Left ventricle myocardium inferior (tissue), 1 donor: ENCODE measurements around the gene RAP1GAP. TPM values are rescaled to one million over a fixed set of nuclear protein-coding genes. Genes with fewer than 3 reads are reported as not detected.
"Not testable (repeated sequence)": the region's sequence is repeated elsewhere in the genome, so short reads cannot be mapped to it uniquely, and the experiment has no call there.

Experiments
- DNase-seq: peaks from one replicate; pipeline ENCODE4 v3.0.0-alpha.2; 2020
- H3K27ac ChIP-seq: fragments of 200-600 bp; replicated peaks from 2 replicates; pipeline ENCODE4 v1.8.0; 2021
- H3K27me3 ChIP-seq: fragments of 200-600 bp; 2 replicates; pipeline ENCODE4 v1.8.0; 2021; ENCODE audit warnings: low read depth
- H3K36me3 ChIP-seq: fragments of 200-600 bp; 2 replicates; pipeline ENCODE4 v1.8.0; 2021
- H3K4me1 ChIP-seq: fragments of 200-600 bp; 2 replicates; pipeline ENCODE4 v1.8.0; 2021
- H3K4me3 ChIP-seq: fragments of 200-600 bp; 2 replicates; pipeline ENCODE4 v1.8.0; 2021; ENCODE audit warnings: mild to moderate bottlenecking, moderate library complexity
- H3K9me3 ChIP-seq: fragments of 200-600 bp; replicated peaks from 2 replicates; pipeline ENCODE4 v1.8.0; 2021
- intact Hi-C: fragments of 100-400 bp; cut with micrococcal nuclease; formaldehyde crosslinking; loops from one replicate; pipeline ENCODE4 v1.11.0; 2022
- total RNA-seq: library from RNA; stranded (reverse); fragmentation: NEBNext Ultra II Directional; extraction: Animal tissue kit (Norgen Biotek cat#: 25700); gene quantifications from one replicate; pipeline ENCODE4 v1.2.1, GENCODE V29; 2021
- TF ChIP-seq, protein P1 (sequence below): fragments of 200-600 bp; IDR thresholded peaks from 2 replicates; pipeline ENCODE4 v1.8.0; 2021; ENCODE audit warnings: antibody characterized with exemption, mild to moderate bottlenecking, borderline replicate concordance
- donor health status: DM: no; HTN: yes; CAD: no; lungs with severe emphysema.

Gene RAP1GAP
- total RNA-seq, 1 donor from 2014 or later, result 6.2 TPM

DNA sequence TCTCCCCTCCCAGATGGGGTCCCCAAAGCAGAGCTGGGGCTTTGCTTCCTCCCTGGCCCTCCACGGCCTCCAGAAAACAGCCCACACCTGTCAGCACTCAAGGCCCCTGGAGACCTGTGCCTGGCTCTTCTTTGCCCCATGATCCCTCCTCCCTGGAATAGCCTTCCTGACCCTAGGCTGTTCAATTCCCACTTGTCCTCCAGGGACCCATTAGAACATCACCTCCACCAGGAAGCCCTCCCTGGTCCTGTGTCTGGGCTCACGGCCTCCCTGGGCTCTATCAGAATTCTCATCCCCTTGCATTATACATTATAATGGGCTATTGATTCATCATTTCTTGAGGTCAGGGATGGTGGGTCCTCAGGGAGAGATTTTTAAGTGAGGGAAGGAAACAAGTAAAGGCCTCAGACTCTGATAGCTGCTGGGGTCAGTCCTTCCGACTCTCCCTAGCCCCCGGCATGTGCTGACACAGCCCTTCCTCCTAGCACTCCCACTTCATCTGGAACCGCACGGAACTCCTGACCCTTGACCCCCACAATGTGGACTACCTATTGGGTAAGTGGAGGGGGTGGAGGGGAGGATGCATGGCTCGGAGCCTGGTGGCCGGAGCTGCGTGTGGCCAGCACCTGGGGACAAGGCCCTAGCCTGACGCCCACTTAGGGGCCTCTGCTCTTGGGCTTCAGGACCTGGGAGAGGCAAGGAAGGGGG, 99.2 kb downstream of the RAP1GAP start:
- TF ChIP-seq, protein P1, sequence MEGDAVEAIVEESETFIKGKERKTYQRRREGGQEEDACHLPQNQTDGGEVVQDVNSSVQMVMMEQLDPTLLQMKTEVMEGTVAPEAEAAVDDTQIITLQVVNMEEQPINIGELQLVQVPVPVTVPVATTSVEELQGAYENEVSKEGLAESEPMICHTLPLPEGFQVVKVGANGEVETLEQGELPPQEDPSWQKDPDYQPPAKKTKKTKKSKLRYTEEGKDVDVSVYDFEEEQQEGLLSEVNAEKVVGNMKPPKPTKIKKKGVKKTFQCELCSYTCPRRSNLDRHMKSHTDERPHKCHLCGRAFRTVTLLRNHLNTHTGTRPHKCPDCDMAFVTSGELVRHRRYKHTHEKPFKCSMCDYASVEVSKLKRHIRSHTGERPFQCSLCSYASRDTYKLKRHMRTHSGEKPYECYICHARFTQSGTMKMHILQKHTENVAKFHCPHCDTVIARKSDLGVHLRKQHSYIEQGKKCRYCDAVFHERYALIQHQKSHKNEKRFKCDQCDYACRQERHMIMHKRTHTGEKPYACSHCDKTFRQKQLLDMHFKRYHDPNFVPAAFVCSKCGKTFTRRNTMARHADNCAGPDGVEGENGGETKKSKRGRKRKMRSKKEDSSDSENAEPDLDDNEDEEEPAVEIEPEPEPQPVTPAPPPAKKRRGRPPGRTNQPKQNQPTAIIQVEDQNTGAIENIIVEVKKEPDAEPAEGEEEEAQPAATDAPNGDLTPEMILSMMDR, result no peak

DNA sequence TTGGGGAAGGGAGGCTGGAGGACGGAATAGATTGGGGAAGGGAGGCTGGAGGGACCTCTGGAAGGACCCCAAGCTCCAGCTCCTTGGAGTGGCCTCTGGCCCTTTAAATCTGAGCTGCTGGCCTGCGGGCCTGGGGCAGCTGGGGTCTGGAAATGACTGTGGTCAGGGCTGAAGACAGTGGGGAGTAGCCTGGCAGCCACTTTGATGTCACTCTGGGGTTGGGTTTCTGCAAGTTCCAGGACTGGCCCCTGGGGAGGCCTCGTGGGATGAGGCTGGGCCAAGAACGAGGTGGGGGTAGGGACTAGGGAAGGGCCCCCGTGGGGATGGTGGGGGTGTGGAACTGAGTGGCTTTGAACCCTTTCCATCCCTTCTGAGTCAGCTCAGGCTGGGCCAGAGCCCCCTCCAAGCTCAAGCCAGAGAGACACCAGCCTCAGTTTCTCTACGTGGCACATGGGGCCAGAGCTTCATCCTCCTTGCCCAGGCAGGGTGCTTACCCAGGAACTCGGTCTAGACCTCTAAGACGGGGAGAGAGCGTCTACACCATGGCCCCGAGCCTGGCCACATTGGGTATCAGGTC, 100.3 kb downstream of the RAP1GAP start:
- no peak overlapping the region for H3K27ac ChIP-seq
- H3K9me3 ChIP-seq, result no peaks in the 10 kb centered on the region
- DNase-seq, result no peak
- no peaks in the 10 kb centered on the region for H3K27me3 ChIP-seq
- H3K36me3 ChIP-seq, result no peaks in the 10 kb centered on the region
- TF ChIP-seq, protein P1, result no peak
- H3K4me3 ChIP-seq, result no peak overlapping the region
- peaks cover 7% of the 10 kb centered on the region for H3K4me1 ChIP-seq
- intact Hi-C loops, result no loop called here

More for the DNA sequence above, 99.2 kb downstream of the RAP1GAP start:
- DNase-seq, result no peak
- no peak overlapping the region for H3K4me3 ChIP-seq
- H3K4me1 ChIP-seq, result peaks cover 16% of the 10 kb centered on the region
- H3K9me3 ChIP-seq, result no peaks in the 10 kb centered on the region
- H3K36me3 ChIP-seq, result no peaks in the 10 kb centered on the region
- no peak overlapping the region for H3K27ac ChIP-seq
- intact Hi-C loops, result loop anchor here (10.0 kb wide), 1 partner anchor 55 kb away; no protein-coding TSS in a partner anchor
- no peaks in the 10 kb centered on the region for H3K27me3 ChIP-seq

DNA sequence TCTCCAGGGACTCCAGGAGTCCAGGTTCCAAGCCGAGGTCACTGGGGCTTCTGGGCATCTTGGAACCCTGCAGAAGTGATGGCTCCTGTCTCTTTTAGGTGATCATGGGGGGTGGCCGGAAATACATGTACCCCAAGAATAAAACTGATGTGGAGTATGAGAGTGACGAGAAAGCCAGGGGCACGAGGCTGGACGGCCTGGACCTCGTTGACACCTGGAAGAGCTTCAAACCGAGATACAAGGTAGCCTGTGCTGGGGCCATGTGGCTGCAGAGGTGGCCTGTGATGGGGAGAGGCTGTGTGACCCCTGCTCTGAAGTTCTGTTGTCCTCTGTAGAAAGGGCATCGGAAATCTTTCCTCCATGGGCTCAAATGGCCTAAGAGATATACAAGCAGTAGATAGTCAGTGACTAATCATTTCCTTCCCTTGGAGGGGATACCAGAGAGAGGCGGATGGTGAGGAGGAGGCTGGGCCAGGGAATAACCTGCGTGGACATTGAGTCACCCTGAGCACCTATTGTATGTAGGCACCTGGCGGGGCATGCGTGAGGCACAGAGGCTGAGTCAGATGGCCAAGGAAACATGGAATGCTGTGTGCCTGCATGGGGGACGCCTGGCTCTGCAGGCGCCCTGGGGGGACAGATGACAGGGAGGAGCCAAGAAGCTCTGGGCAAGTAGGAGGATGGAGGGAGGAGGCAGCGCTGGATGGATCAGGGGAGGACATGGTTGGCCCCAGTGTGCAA, 101.0 kb downstream of the RAP1GAP start:
- DNase-seq, result no peak

GRCh38 chr1:21567241-21568005, 101.7 kb downstream of the RAP1GAP start:
- intact Hi-C loops, result no loop called here
- H3K27me3 ChIP-seq, result no peaks in the 10 kb centered on the region
- H3K9me3 ChIP-seq, result no peaks in the 10 kb centered on the region
- H3K27ac ChIP-seq, result no peak overlapping the region
- TF ChIP-seq, protein P1, result no peak
- H3K4me3 ChIP-seq, result no peak overlapping the region
- no peaks in the 10 kb centered on the region for H3K36me3 ChIP-seq
- H3K4me1 ChIP-seq, result no peaks in the 10 kb centered on the region
- DNase-seq, result no peak

More for the DNA sequence above, 101.0 kb downstream of the RAP1GAP start:
- no peak overlapping the region for H3K27ac ChIP-seq
- no peaks in the 10 kb centered on the region for H3K9me3 ChIP-seq
- H3K4me1 ChIP-seq, result no peaks in the 10 kb centered on the region
- H3K27me3 ChIP-seq, result no peaks in the 10 kb centered on the region
- TF ChIP-seq, protein P1, result no peak
- H3K36me3 ChIP-seq, result no peaks in the 10 kb centered on the region
- no peak overlapping the region for H3K4me3 ChIP-seq
- intact Hi-C loops, result no loop called here

GRCh38 chr1:21566361-21566760, 102.8 kb downstream of the RAP1GAP start:
- DNase-seq, H3K9me3 ChIP-seq, H3K27ac ChIP-seq, intact Hi-C loops, H3K27me3 ChIP-seq, H3K4me1 ChIP-seq, H3K4me3 ChIP-seq, H3K36me3 ChIP-seq: not testable (repeated sequence)
